ENCODE measurements around the gene TRNP1.

GRCh38 chr1:27011976-27012563 is 18.6 kb downstream of the TRNP1 start:
- no peak for TF ChIP-seq CTCF (IDR thresholded peaks at IDR 0.05)
- TF ChIP-seq EZH2phosphoT487 (IDR thresholded peaks at IDR 0.05): no peak

Measured in neural progenitor cell (in vitro differentiated cells).